ENCODE results near the gene CRISPLD2.

CRISPLD2 gene

DNA sequence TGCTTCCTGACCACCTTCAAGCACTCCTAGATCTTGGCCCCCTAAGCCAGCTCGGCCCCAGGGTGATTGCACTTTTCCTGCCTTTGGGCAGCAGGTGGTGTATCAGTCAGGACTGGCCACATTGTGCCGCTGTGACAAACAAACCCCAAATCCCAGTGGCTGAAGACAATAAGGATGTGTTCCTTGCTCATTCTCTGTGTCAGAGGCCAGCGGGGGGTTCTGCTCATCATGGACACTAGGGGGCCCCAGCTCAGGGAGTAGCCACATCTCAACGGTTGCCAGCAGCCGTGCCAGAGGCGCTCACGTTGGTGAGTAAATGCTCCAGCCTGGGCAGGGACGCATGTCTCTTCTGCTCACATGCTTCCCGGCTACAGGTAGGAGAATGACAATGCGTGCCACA lies 131.1 kb downstream of the CRISPLD2 start:
- TF ChIP-seq, protein P1, sequence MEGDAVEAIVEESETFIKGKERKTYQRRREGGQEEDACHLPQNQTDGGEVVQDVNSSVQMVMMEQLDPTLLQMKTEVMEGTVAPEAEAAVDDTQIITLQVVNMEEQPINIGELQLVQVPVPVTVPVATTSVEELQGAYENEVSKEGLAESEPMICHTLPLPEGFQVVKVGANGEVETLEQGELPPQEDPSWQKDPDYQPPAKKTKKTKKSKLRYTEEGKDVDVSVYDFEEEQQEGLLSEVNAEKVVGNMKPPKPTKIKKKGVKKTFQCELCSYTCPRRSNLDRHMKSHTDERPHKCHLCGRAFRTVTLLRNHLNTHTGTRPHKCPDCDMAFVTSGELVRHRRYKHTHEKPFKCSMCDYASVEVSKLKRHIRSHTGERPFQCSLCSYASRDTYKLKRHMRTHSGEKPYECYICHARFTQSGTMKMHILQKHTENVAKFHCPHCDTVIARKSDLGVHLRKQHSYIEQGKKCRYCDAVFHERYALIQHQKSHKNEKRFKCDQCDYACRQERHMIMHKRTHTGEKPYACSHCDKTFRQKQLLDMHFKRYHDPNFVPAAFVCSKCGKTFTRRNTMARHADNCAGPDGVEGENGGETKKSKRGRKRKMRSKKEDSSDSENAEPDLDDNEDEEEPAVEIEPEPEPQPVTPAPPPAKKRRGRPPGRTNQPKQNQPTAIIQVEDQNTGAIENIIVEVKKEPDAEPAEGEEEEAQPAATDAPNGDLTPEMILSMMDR (IDR thresholded peaks at IDR 0.05; ENCODE audit: borderline replicate concordance, insufficient read depth, low read depth, low read length), result peak; percentile 69
- H3K4me3 ChIP-seq (ENCODE audit: low read depth, low read length), result no peak overlapping the region

DNA sequence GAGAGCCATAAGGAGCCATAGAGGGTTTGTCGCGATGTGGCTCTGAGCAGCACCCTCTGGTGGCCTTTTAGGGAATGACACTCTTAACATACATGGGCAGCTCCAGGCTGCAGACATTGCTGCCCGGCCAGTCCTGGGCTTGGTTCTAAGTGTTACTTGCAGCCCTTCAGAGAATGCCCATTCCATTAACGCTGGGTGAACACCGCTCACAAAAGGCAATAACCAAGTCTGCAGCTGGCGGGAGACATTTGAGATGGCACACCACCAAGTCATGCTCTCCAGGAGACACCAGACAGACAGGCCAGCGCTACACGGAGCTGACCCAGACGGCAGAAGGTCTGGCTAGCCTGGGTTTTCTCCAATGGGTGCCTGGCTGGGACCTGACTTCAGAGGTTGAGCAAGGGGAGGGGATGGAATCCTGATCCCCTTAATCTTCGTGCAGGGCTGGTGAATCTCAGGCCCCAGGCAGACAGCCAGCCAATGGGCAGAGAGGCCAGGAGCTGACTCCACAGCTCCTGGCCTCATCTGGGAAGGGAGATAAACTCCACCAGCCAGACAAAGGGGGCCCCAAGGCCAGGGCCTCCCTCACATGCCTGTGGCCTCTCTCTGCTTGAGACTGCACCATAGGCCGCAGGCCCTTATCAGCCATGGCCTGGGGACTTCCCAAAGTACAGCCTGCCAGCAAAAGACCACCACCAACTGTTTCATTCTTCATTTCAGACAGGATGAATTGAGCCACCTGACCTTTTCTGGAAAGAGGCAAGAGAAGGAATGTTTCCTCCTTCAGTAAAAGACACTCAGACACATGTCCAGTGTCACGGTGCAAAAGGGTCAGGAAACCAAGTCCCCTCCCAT lies 132.8 kb downstream of the CRISPLD2 start:
- TF ChIP-seq, protein P1 (IDR thresholded peaks at IDR 0.05; ENCODE audit: borderline replicate concordance, insufficient read depth, low read depth, low read length), result peak; percentile 81

DNA sequence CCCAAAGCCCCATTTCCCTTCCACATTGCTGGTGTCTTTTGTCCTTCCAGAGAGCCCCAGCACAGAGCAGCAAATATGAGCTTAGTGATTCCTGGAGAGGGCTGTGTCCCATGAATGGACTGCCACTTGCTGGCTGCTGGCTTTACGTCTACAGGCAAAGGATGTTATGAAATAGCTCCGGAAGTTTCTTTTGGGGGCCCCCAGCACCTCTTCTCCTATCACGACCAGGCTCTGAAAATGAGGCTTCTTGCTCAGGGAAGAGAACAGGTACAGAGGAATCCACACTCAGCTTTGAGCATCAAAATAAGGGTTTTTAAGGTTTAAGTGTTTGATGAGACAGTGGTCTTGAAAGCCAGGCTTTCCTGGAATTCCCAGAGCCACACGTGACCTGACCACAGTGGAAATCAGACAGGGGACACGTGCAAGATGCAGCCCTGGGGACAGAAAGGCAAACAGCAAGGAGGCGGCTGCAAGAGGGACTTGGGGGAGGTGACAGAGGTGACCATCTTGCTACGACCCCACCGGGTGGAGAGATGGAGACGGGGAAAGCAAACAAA lies 133.5 kb downstream of the CRISPLD2 start:
- no peak overlapping the region for H3K4me3 ChIP-seq (ENCODE audit: low read depth, low read length)
- TF ChIP-seq, protein P1 (IDR thresholded peaks at IDR 0.05; ENCODE audit: borderline replicate concordance, insufficient read depth, low read depth, low read length), result no peak

More for the DNA sequence above, 132.8 kb downstream of the CRISPLD2 start:
- H3K4me3 ChIP-seq (ENCODE audit: low read depth, low read length), result no peak overlapping the region

DNA sequence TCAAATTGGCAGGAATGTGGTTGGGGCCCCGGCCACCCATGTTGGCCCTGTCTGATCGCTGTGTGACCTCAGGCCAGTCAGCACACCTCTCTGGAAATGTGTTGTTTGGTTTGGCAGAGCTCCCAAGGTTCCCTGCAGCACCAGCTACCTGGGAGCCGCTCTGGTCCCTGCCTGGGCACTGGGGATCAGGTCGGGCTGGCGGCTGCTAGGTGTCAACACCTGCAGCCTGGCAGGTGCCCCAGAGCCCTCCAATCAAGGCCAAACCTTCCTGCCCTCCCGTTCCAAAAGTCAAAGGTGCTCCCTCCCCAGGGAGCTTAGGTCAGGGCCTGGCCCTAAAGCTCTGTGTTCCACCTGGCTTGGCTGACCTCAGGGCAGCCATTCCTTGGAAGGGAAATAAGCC lies 135.6 kb downstream of the CRISPLD2 start:
- no peak overlapping the region for H3K4me3 ChIP-seq (ENCODE audit: low read depth, low read length)
- TF ChIP-seq, protein P1 (IDR thresholded peaks at IDR 0.05; ENCODE audit: borderline replicate concordance, insufficient read depth, low read depth, low read length), result no peak

DNA sequence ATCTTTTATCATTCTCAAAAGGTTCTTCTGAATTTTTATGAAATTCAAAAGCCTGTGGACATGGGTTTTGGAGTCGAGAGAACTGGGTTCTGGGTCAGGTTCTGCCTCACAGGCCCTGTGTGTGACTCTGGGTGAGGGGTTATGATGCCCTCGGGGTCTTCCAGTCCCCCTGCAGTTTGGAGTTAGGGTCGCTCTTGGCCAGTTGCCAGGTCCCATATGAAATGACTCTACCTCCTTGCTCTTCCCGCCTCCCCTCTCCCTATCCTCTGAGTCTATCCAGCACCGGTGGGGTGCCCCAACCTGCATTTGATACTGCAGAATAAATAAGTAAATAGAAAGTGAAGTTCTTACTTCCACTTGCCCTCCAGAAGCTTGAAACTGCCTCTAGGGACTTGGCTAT lies 137.4 kb downstream of the CRISPLD2 start:
- no peak overlapping the region for H3K4me3 ChIP-seq (ENCODE audit: low read depth, low read length)
- TF ChIP-seq, protein P1 (IDR thresholded peaks at IDR 0.05; ENCODE audit: borderline replicate concordance, insufficient read depth, low read depth, low read length), result no peak

DNA sequence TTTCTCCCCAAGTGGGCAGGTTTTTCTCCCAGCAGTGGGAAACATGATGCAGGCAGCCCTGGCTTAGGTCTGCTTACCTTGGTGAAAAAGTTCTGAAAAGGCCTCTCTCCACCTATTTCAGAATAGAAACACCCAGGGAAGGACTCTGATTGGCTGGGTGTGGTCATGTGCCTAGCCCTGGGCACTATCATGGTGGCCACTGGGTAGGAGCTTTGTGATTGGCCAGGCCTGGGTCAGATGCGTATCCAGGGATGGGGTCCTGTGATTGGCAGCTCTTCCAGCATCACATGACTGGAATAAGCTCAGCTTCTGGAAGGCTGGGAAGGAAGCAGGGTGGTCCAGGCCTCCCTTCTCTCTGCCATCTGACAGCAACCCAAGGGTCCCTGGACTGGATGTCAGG lies 138.0 kb downstream of the CRISPLD2 start:
- H3K4me3 ChIP-seq (ENCODE audit: low read depth, low read length), result no peak overlapping the region
- TF ChIP-seq, protein P1 (IDR thresholded peaks at IDR 0.05; ENCODE audit: borderline replicate concordance, insufficient read depth, low read depth, low read length), result no peak

All from GM12875 (cell line).